Fibroblast of lung (primary cell): ENCODE measurements around the gene TRMT44. TPM values are rescaled to one million over a fixed set of nuclear protein-coding genes. Genes with fewer than 3 reads are reported as not detected.

Source experiments
- DNase-seq, 2 donors: peaks; one replicate each; pipeline versions ENCODE4 v3.0.0 to v3.0.0-alpha.2; 2010; ENCODE audit warnings: low read depth in 2 of 2
- H2AFZ ChIP-seq: 2 replicates; pipeline ENCODE4 v1.5.1; 2012; ENCODE audit warnings: low read length, control low read depth, inconsistent platforms
- H3K27ac ChIP-seq: 2 replicates; pipeline ENCODE4 v1.5.1; 2011; ENCODE audit warnings: low read length, control low read depth; ENCODE audit not compliant: insufficient read depth
- H3K27me3 ChIP-seq: 2 replicates; pipeline ENCODE4 v1.5.1; 2011; ENCODE audit warnings: mild to moderate bottlenecking, low read length; ENCODE audit not compliant: control insufficient read depth, insufficient read depth
- H3K36me3 ChIP-seq: 2 replicates; pipeline ENCODE4 v1.5.1; 2011; ENCODE audit warnings: low read length; ENCODE audit not compliant: control insufficient read depth, insufficient read depth
- H3K4me1 ChIP-seq: 2 replicates; pipeline ENCODE4 v1.5.1; 2011; ENCODE audit warnings: low read length; ENCODE audit not compliant: control insufficient read depth, insufficient read depth; ENCODE audit errors: extremely low read depth
- H3K4me2 ChIP-seq: 2 replicates; pipeline ENCODE4 v1.5.1; 2011; ENCODE audit warnings: low read length, control low read depth; ENCODE audit not compliant: insufficient read depth; ENCODE audit errors: extremely low read depth
- H3K4me3 ChIP-seq, 4 experiments: fragments of 200-600 bp in 1 of 4; sonication (generic) in 1 of 4; replicated peaks in 1 of 4; 2 replicates each; pipeline ENCODE4 v1.5.1; 2011 to 2016; ENCODE audit warnings: low read length in 4 of 4, low read depth in 3 of 4, mild to moderate bottlenecking in 3 of 4, control low read depth in 2 of 4, inconsistent platforms in 1 of 4, mixed read lengths in 1 of 4; ENCODE audit not compliant: insufficient read depth in 1 of 4; ENCODE audit errors: control extremely low read depth in 1 of 4
- H3K79me2 ChIP-seq: 2 replicates; pipeline ENCODE4 v1.5.1; 2012; ENCODE audit warnings: mild to moderate bottlenecking, low read length, inconsistent platforms; ENCODE audit not compliant: control insufficient read depth, insufficient read depth
- H3K9ac ChIP-seq: 2 replicates; pipeline ENCODE4 v1.5.1; 2011; ENCODE audit warnings: mild to moderate bottlenecking, low read length, control low read depth; ENCODE audit not compliant: insufficient read depth
- H3K9me3 ChIP-seq: 2 replicates; pipeline ENCODE4 v1.5.1; 2012; ENCODE audit warnings: low read depth, low read length; ENCODE audit not compliant: control insufficient read depth, insufficient read depth
- H4K20me1 ChIP-seq: 2 replicates; pipeline ENCODE4 v1.5.1; 2011; ENCODE audit warnings: low read length; ENCODE audit not compliant: control insufficient read depth, insufficient read depth; ENCODE audit errors: extremely low read depth
- EZH2 ChIP-seq: IDR thresholded peaks from 2 replicates; pipeline ENCODE4 v1.5.1; 2012; ENCODE audit warnings: low read length, control low read depth, mild to moderate bottlenecking; ENCODE audit errors: missing control alignments
- polyA plus RNA-seq, 2 donors: library from polyadenylated mRNA; depleted of rRNA in 1 of 2; stranded (reverse) in 1 of 2; unstranded in 1 of 2; fragments of >200 nt; gene quantifications; 2 replicates each; pipeline ENCODE4 v1.2.1, GENCODE V29; 2011 to 2012; ENCODE audit warnings: missing spikeins in 1 of 2
- total RNA-seq: library from RNA; depleted of rRNA; stranded (reverse); fragments of >200 nt; gene quantifications from 2 replicates; pipeline ENCODE4 v1.2.1, GENCODE V29; 2014
- TF ChIP-seq, protein P1 (sequence below), 2 donors: IDR thresholded peaks in 1 of 2; conservative IDR thresholded peaks in 1 of 2; 1 replicate in 1 of 2; 2 replicates in 1 of 2; pipeline ENCODE4 v1.5.1; 2011 to 2012; ENCODE audit warnings: low read length in 2 of 2, control low read depth in 1 of 2, inconsistent platforms in 1 of 2, low read depth in 1 of 2, mild to moderate bottlenecking in 1 of 2

TRMT44 gene
- total and polyA plus RNA-seq, 2 donors (not counting 1 experiment from before 2014, with no cell fraction given): 6.5 to 14.0 TPM

DNA sequence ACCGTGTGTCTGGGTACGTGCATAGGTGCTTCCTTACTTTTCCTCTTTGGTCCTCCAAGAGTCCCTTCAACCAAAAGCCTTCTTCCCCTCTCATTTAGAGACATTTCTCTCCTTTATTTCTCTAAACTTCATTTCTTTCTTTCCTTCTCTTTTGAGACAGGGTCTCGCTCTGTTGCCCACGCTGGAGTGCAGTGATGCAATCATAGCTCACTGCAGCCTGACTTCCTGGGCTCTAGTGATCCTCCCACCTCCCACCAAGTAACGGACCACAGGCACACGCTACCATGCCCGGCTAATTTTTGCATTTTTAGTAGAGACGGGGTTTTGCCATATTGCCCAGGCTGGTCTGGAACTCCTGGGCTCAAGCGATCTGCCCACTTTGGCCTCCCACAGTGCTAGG is 42.2 kb upstream of the TRMT44 start:
- Histone ChIP-seq H3K4me1 (peaks cover 5% of the 10 kb centered on the region), H3K9me3 (no peaks in the 10 kb centered on the region), H3K4me2 (no peak overlapping the region), H3K27me3 (no peaks in the 10 kb centered on the region), H3K36me3 (no peaks in the 10 kb centered on the region), H3K9ac (no peak overlapping the region), H4K20me1 (no peaks in the 10 kb centered on the region), H3K27ac (no peak overlapping the region), H3K79me2 (no peaks in the 10 kb centered on the region), H2AFZ (no peak overlapping the region), H3K4me3 (no peak overlapping the region)
- TF ChIP-seq EZH2: no peak
- TF ChIP-seq, protein P1, sequence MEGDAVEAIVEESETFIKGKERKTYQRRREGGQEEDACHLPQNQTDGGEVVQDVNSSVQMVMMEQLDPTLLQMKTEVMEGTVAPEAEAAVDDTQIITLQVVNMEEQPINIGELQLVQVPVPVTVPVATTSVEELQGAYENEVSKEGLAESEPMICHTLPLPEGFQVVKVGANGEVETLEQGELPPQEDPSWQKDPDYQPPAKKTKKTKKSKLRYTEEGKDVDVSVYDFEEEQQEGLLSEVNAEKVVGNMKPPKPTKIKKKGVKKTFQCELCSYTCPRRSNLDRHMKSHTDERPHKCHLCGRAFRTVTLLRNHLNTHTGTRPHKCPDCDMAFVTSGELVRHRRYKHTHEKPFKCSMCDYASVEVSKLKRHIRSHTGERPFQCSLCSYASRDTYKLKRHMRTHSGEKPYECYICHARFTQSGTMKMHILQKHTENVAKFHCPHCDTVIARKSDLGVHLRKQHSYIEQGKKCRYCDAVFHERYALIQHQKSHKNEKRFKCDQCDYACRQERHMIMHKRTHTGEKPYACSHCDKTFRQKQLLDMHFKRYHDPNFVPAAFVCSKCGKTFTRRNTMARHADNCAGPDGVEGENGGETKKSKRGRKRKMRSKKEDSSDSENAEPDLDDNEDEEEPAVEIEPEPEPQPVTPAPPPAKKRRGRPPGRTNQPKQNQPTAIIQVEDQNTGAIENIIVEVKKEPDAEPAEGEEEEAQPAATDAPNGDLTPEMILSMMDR (conservative IDR thresholded peaks at IDR 0.05 in 1 of 2, IDR thresholded peaks at IDR 0.05 in 1 of 2; ENCODE audit: low read depth in 1 of 2, low read length in 2 of 2): no peak
- no peak for DNase-seq

DNA sequence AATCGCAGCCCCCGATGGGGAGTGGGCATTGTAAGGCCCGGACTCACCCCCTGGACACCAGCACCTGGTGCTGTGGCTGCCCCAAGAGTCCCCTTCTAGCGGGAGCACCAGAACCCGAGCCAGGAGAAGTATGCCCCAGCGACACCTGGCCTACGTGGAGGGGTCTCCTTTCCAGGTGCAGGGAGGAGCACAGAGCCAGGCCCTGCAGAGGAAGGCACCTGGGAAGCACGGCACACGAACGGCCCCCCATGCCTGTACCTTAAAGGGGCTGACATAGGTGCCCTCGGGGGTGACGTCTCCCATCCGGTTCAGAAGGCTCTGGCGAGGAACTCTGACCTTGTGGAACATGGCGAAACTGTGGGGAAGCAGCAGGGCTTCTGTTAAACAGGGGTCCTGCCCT is 41.3 kb upstream of the TRMT44 start:
- Histone ChIP-seq H3K9ac (peak overlapping the region; percentile 4), H3K36me3 (no peaks in the 10 kb centered on the region), H4K20me1 (no peaks in the 10 kb centered on the region), H3K4me2 (no peak overlapping the region), H3K27ac (no peak overlapping the region), H3K27me3 (no peaks in the 10 kb centered on the region), H3K9me3 (no peaks in the 10 kb centered on the region), H2AFZ (no peak overlapping the region), H3K79me2 (no peaks in the 10 kb centered on the region), H3K4me3 (no peak overlapping the region), H3K4me1 (peaks cover 5% of the 10 kb centered on the region)
- TF ChIP-seq, protein P1 (conservative IDR thresholded peaks at IDR 0.05 in 1 of 2, IDR thresholded peaks at IDR 0.05 in 1 of 2; ENCODE audit: low read depth in 1 of 2, low read length in 2 of 2): no peak
- TF ChIP-seq EZH2: no peak
- no peak for DNase-seq

DNA sequence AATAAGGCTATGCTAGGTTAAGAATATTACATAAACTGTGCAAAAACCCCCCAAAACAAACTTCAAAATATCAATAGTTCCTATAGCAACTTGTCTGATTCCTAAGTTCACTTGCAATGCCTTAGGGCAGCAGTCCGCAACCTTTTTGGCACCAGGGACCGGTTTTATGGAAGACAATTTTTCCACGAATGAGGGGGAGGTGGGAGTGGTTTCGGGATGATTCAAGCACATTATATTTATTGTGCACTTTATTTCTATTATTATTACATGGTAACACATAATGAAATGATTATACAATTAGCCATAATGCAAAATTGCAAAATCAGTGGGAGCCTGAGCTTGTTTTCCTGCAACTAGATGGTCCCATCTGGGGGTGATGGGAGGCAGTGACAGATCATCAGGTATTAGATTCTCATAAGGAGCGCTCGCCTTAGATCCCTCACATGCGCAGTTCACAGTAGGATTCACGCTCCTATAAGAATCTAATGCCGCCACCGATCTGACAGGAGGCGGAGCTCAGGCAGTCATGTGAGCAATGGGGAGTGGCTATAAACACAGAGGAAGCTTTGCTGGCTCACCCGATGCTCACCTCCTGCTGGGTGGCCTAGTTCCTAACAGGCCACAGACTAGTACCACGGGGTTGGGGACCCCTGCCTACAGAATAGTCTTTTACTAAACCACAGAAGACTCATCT is 39.8 kb upstream of the TRMT44 start:
- H3K4me1 ChIP-seq: no peaks in the 10 kb centered on the region
- no peak for DNase-seq
- no peak overlapping the region for H3K4me2 ChIP-seq
- no peak overlapping the region for H3K27ac ChIP-seq
- H3K4me3 ChIP-seq: no peak overlapping the region
- H3K9ac ChIP-seq: no peak overlapping the region
- no peaks in the 10 kb centered on the region for H3K27me3 ChIP-seq
- no peaks in the 10 kb centered on the region for H4K20me1 ChIP-seq
- no peak for TF ChIP-seq EZH2
- TF ChIP-seq, protein P1 (conservative IDR thresholded peaks at IDR 0.05 in 1 of 2, IDR thresholded peaks at IDR 0.05 in 1 of 2; ENCODE audit: low read depth in 1 of 2, low read length in 2 of 2): no peak
- no peaks in the 10 kb centered on the region for H3K36me3 ChIP-seq
- H3K9me3 ChIP-seq: no peaks in the 10 kb centered on the region
- no peaks in the 10 kb centered on the region for H3K79me2 ChIP-seq
- H2AFZ ChIP-seq: no peak overlapping the region
